ENCODE measurements around the gene OGFOD3. TPM values are rescaled to one million over a fixed set of nuclear protein-coding genes. Genes with fewer than 3 reads are reported as not detected.
A peak's percentile ranks its signal among the peaks of the same experiment; 100 is the strongest.

OGFOD3 gene
- polyA plus RNA-seq, 1 donor = 20.9 TPM

GRCh38 chr17:82388223-82388921 is 30.0 kb downstream of the OGFOD3 start:
- Histone ChIP-seq H3K4me3 (ENCODE audit: low read length) (no peak overlapping the region), H3K36me3 (ENCODE audit: control insufficient read depth, insufficient read depth, low read length) (peaks cover 14% of the 10 kb centered on the region), H3K27ac (ENCODE audit: low read length) (no peak overlapping the region), H3K27me3 (ENCODE audit: control insufficient read depth, insufficient read depth, low read length) (peaks cover 39% of the 10 kb centered on the region), H3K9me3 (ENCODE audit: control insufficient read depth, low read depth, low read length) (peaks cover 2% of the 10 kb centered on the region), H3K4me1 (ENCODE audit: control insufficient read depth, insufficient read depth, low read length) (peaks cover 9% of the 10 kb centered on the region)
- no CpG with 5 or more reads among the region's 34 CpGs for WGBS (ENCODE audit: insufficient coverage, low lambda C conversion rate)
- DNase-seq = no peak

GRCh38 chr17:82387705-82388106 is 30.7 kb downstream of the OGFOD3 start:
- peaks cover 9% of the 10 kb centered on the region for H3K4me1 ChIP-seq (ENCODE audit: control insufficient read depth, insufficient read depth, low read length)
- 63% methylated on average over 1 of the region's 3 CpGs for WGBS (ENCODE audit: insufficient coverage, low lambda C conversion rate)
- peaks cover 7% of the 10 kb centered on the region for H3K36me3 ChIP-seq (ENCODE audit: control insufficient read depth, insufficient read depth, low read length)
- H3K9me3 ChIP-seq (ENCODE audit: control insufficient read depth, low read depth, low read length) = peaks cover 2% of the 10 kb centered on the region
- peaks cover 39% of the 10 kb centered on the region for H3K27me3 ChIP-seq (ENCODE audit: control insufficient read depth, insufficient read depth, low read length)
- no peak overlapping the region for H3K27ac ChIP-seq (ENCODE audit: low read length)
- no peak for DNase-seq
- no peak overlapping the region for H3K4me3 ChIP-seq (ENCODE audit: low read length)

GRCh38 chr17:82386881-82387704 is 31.3 kb downstream of the OGFOD3 start:
- peaks cover 3% of the 10 kb centered on the region for H3K36me3 ChIP-seq (ENCODE audit: control insufficient read depth, insufficient read depth, low read length)
- peaks cover 39% of the 10 kb centered on the region for H3K27me3 ChIP-seq (ENCODE audit: control insufficient read depth, insufficient read depth, low read length)
- no peak overlapping the region for H3K27ac ChIP-seq (ENCODE audit: low read length)
- peaks cover 2% of the 10 kb centered on the region for H3K9me3 ChIP-seq (ENCODE audit: control insufficient read depth, low read depth, low read length)
- peaks cover 9% of the 10 kb centered on the region for H3K4me1 ChIP-seq (ENCODE audit: control insufficient read depth, insufficient read depth, low read length)
- H3K4me3 ChIP-seq (ENCODE audit: low read length) = no peak overlapping the region
- no peak for DNase-seq
- no CpG with 5 or more reads among the region's 38 CpGs for WGBS (ENCODE audit: insufficient coverage, low lambda C conversion rate)

- no peak overlapping the region for H3K27ac ChIP-seq (ENCODE audit: low read length)
Observed at GRCh38 chr17:82386255-82386831, 32.0 kb downstream of the OGFOD3 start.

GRCh38 chr17:82385559-82386254 is 32.7 kb downstream of the OGFOD3 start:
- Histone ChIP-seq H3K36me3 (ENCODE audit: control insufficient read depth, insufficient read depth, low read length) (no peaks in the 10 kb centered on the region), H3K27ac (ENCODE audit: low read length) (no peak overlapping the region), H3K4me1 (ENCODE audit: control insufficient read depth, insufficient read depth, low read length) (peaks cover 9% of the 10 kb centered on the region), H3K4me3 (ENCODE audit: low read length) (no peak overlapping the region), H3K9me3 (ENCODE audit: control insufficient read depth, low read depth, low read length) (peaks cover 2% of the 10 kb centered on the region), H3K27me3 (ENCODE audit: control insufficient read depth, insufficient read depth, low read length) (peaks cover 44% of the 10 kb centered on the region)
- no CpG with 5 or more reads among the region's 26 CpGs for WGBS (ENCODE audit: insufficient coverage, low lambda C conversion rate)
- DNase-seq = no peak

More at GRCh38 chr17:82386255-82386831, 32.0 kb downstream of the OGFOD3 start:
- DNase-seq = no peak
- Histone ChIP-seq H3K4me3 (ENCODE audit: low read length) (no peak overlapping the region), H3K9me3 (ENCODE audit: control insufficient read depth, low read depth, low read length) (peaks cover 2% of the 10 kb centered on the region), H3K27me3 (ENCODE audit: control insufficient read depth, insufficient read depth, low read length) (peaks cover 39% of the 10 kb centered on the region), H3K4me1 (ENCODE audit: control insufficient read depth, insufficient read depth, low read length) (peaks cover 9% of the 10 kb centered on the region), H3K36me3 (ENCODE audit: control insufficient read depth, insufficient read depth, low read length) (no peaks in the 10 kb centered on the region)
- WGBS (ENCODE audit: insufficient coverage, low lambda C conversion rate) = no CpG with 5 or more reads among the region's 17 CpGs

- Histone ChIP-seq H3K27ac (ENCODE audit: low read length) (no peak overlapping the region), H3K36me3 (ENCODE audit: control insufficient read depth, insufficient read depth, low read length) (no peaks in the 10 kb centered on the region), H3K4me1 (ENCODE audit: control insufficient read depth, insufficient read depth, low read length) (peaks cover 9% of the 10 kb centered on the region), H3K9me3 (ENCODE audit: control insufficient read depth, low read depth, low read length) (peaks cover 2% of the 10 kb centered on the region), H3K27me3 (ENCODE audit: control insufficient read depth, insufficient read depth, low read length) (peaks cover 49% of the 10 kb centered on the region), H3K4me3 (ENCODE audit: low read length) (no peak overlapping the region)
- DNase-seq = peak in 1 of 2 donors; percentile 27
- no CpG with 5 or more reads among the region's 26 CpGs for WGBS (ENCODE audit: insufficient coverage, low lambda C conversion rate)
Observed at GRCh38 chr17:82384730-82385481, 33.5 kb downstream of the OGFOD3 start.

GRCh38 chr17:82384051-82384729 is 34.2 kb downstream of the OGFOD3 start:
- Histone ChIP-seq H3K27ac (ENCODE audit: low read length) (no peak overlapping the region), H3K9me3 (ENCODE audit: control insufficient read depth, low read depth, low read length) (peaks cover 2% of the 10 kb centered on the region), H3K4me3 (ENCODE audit: low read length) (no peak overlapping the region), H3K36me3 (ENCODE audit: control insufficient read depth, insufficient read depth, low read length) (no peaks in the 10 kb centered on the region), H3K27me3 (ENCODE audit: control insufficient read depth, insufficient read depth, low read length) (peaks cover 56% of the 10 kb centered on the region), H3K4me1 (ENCODE audit: control insufficient read depth, insufficient read depth, low read length) (peaks cover 9% of the 10 kb centered on the region)
- no CpG with 5 or more reads among the region's 22 CpGs for WGBS (ENCODE audit: insufficient coverage, low lambda C conversion rate)
- DNase-seq = no peak

- DNase-seq = no peak
- Histone ChIP-seq H3K9me3 (ENCODE audit: control insufficient read depth, low read depth, low read length) (peaks cover 2% of the 10 kb centered on the region), H3K36me3 (ENCODE audit: control insufficient read depth, insufficient read depth, low read length) (no peaks in the 10 kb centered on the region), H3K4me1 (ENCODE audit: control insufficient read depth, insufficient read depth, low read length) (peaks cover 9% of the 10 kb centered on the region), H3K27me3 (ENCODE audit: control insufficient read depth, insufficient read depth, low read length) (peaks cover 61% of the 10 kb centered on the region), H3K4me3 (ENCODE audit: low read length) (no peak overlapping the region), H3K27ac (ENCODE audit: low read length) (no peak overlapping the region)
- no CpG with 5 or more reads among the region's 18 CpGs for WGBS (ENCODE audit: insufficient coverage, low lambda C conversion rate)
Observed at GRCh38 chr17:82383411-82383810, 35.0 kb downstream of the OGFOD3 start.

GRCh38 chr17:82382933-82383255 is 35.5 kb downstream of the OGFOD3 start:
- Histone ChIP-seq H3K27me3 (ENCODE audit: control insufficient read depth, insufficient read depth, low read length) (peaks cover 64% of the 10 kb centered on the region), H3K27ac (ENCODE audit: low read length) (no peak overlapping the region), H3K4me3 (ENCODE audit: low read length) (no peak overlapping the region), H3K9me3 (ENCODE audit: control insufficient read depth, low read depth, low read length) (no peaks in the 10 kb centered on the region), H3K4me1 (ENCODE audit: control insufficient read depth, insufficient read depth, low read length) (peaks cover 9% of the 10 kb centered on the region), H3K36me3 (ENCODE audit: control insufficient read depth, insufficient read depth, low read length) (no peaks in the 10 kb centered on the region)
- no CpG with 5 or more reads among the region's 11 CpGs for WGBS (ENCODE audit: insufficient coverage, low lambda C conversion rate)
- DNase-seq = no peak
